Glutamatergic neuron (in vitro differentiated cells): ENCODE data around the gene TUBB2B. TPM values are rescaled to one million over a fixed set of nuclear protein-coding genes. Genes with fewer than 3 reads are reported as not detected.
A peak's percentile ranks its signal among the peaks of the same experiment; 100 is the strongest.

Experiments used
- DNase-seq: peaks from one replicate; pipeline ENCODE4 v3.0.0; 2022
- H3K27ac Mint-ChIP-seq: one replicate; pipeline ENCODE4 v1.8.0; 2020; ENCODE audit warnings: mild to moderate bottlenecking, mixed read lengths, inconsistent platforms; ENCODE audit not compliant: unreplicated experiment
- H3K27me3 Mint-ChIP-seq: one replicate; pipeline ENCODE4 v1.8.0; 2020; ENCODE audit warnings: mild to moderate bottlenecking, moderate library complexity, mixed read lengths, inconsistent platforms; ENCODE audit not compliant: unreplicated experiment
- H3K36me3 Mint-ChIP-seq: one replicate; pipeline ENCODE4 v1.8.0; 2020; ENCODE audit warnings: mild to moderate bottlenecking, mixed read lengths, inconsistent platforms; ENCODE audit not compliant: unreplicated experiment
- H3K4me1 Mint-ChIP-seq: one replicate; pipeline ENCODE4 v1.8.0; 2020; ENCODE audit warnings: mild to moderate bottlenecking, low read depth, mixed read lengths, inconsistent platforms; ENCODE audit not compliant: unreplicated experiment
- H3K4me3 Mint-ChIP-seq: one replicate; pipeline ENCODE4 v1.8.0; 2020; ENCODE audit warnings: mild to moderate bottlenecking, mixed read lengths, inconsistent platforms; ENCODE audit not compliant: unreplicated experiment
- H3K9me3 Mint-ChIP-seq: one replicate; pipeline ENCODE4 v1.8.0; 2020; ENCODE audit warnings: mild to moderate bottlenecking, moderate library complexity, mixed read lengths, inconsistent platforms; ENCODE audit not compliant: unreplicated experiment
- total RNA-seq: library from RNA; stranded (reverse); fragmentation: NEBNext Ultra II Directional; extraction: Animal tissue kit (Norgen Biotek cat#: 25700); gene quantifications from one replicate; pipeline ENCODE4 v1.2.1, GENCODE V29; 2021; ENCODE audit not compliant: unreplicated experiment
- TF ChIP-seq, protein P1 (sequence below): fragments of 200-600 bp; sonication (generic); IDR thresholded peaks from one replicate; pipeline ENCODE4 v1.5.0; 2021; ENCODE audit not compliant: partially characterized antibody, unreplicated experiment

The TUBB2B gene
- total RNA-seq, 1 donor from 2014 or later = 1,777 TPM

DNA sequence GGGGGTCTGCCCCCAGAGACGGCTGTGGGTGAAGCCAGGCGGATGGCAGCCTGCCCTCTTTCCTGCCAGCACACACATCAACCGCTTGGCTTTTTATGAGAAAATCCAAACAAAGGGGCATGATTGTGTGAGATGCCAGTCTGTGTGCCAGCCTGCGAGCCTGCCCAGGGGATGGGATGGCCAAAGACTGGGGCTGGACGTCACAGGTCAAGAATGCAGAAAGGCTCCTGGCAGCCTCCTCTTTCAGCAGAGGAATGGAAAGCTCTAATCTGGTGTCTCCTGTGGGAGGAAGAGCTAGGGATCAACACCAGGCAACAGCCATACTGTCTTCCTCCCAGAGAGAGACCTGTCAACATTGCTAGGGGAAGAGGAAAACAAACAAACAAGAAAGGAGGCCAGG is 15.8 kb downstream of the TUBB2B start:
- Mint-ChIP-seq H3K36me3 (no peaks in the 10 kb centered on the region), H3K27me3 (no peaks in the 10 kb centered on the region), H3K4me3 (no peak overlapping the region), H3K27ac (no peak overlapping the region), H3K4me1 (peaks cover 13% of the 10 kb centered on the region), H3K9me3 (peaks cover 4% of the 10 kb centered on the region)
- DNase-seq = no peak
- TF ChIP-seq, protein P1, sequence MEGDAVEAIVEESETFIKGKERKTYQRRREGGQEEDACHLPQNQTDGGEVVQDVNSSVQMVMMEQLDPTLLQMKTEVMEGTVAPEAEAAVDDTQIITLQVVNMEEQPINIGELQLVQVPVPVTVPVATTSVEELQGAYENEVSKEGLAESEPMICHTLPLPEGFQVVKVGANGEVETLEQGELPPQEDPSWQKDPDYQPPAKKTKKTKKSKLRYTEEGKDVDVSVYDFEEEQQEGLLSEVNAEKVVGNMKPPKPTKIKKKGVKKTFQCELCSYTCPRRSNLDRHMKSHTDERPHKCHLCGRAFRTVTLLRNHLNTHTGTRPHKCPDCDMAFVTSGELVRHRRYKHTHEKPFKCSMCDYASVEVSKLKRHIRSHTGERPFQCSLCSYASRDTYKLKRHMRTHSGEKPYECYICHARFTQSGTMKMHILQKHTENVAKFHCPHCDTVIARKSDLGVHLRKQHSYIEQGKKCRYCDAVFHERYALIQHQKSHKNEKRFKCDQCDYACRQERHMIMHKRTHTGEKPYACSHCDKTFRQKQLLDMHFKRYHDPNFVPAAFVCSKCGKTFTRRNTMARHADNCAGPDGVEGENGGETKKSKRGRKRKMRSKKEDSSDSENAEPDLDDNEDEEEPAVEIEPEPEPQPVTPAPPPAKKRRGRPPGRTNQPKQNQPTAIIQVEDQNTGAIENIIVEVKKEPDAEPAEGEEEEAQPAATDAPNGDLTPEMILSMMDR = no peak

DNA sequence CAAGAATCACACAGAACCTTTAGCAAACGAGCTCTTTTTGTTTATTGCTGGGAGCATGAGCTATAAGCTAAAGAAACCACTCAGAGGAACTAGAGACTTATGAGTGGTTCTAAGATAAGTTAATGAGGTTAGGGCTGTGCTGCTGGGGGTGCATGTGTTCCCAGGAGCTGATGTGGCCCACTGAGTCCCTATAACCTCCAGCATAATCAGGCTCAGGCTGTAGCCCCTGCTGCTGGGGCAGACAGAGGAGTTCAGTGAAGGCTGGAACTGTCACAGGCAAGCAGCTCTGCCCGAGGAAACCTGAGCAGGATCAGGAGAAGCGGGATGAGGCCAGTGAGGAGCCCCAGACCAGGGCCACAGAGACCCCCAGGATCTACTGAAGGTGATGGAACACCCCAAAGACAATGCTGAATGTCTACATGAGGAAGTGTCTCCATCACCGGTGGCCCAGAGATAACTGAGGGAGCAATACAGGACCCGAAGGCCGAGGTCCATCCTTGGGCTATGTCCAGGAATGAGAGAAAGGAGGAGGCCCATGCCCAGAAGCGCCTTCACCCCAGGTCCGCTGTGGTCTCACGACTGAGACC is 17.3 kb downstream of the TUBB2B start:
- Mint-ChIP-seq H3K4me1 (peaks cover 13% of the 10 kb centered on the region), H3K27me3 (no peaks in the 10 kb centered on the region), H3K27ac (no peak overlapping the region), H3K36me3 (no peaks in the 10 kb centered on the region), H3K9me3 (peaks cover 4% of the 10 kb centered on the region), H3K4me3 (peak overlapping the region; percentile 3)
- no peak for DNase-seq
- TF ChIP-seq, protein P1 = no peak

DNA sequence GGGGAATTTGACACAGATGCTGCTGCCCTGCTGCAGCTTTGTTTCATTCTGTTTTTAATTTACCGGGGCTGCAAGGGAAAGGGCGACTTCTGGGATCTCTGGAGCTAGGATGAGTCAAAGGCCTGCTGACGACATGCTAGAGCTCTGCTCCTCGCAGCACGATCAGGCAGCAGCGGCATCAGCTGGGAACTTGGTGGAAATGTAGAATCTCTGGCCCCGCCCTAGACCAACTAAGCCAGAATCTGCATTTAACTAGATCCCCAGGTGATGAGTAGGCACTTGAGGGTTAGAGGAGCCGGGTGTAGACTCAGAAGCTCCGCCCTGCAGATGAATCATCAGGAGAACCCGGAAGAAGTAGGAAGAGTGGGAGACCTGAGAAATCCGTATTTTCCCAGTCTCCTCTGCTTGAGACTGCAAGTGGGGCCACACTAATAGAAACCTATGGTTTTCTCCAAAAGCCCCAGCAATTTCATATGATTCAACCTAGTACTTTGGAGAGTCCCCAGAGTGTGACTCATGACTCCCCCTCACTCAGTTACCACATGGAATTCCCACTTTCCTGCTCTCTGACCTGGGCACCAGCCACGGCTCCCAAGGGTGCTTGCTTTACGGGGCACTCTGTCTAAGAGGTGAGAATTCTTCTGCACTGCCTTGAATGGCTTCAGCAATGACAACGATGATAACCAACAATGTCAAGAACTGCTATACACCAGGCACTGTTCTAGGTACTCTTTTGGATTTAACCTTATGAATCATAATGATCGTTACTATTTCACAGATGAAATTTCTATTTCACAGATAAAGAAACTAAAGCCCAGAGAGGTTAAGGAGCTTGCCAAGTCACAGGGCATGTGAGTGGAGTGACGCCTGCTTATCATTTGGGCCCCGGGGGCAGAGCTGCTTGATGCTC is 18.1 kb downstream of the TUBB2B start:
- Mint-ChIP-seq H3K4me1 (peaks cover 13% of the 10 kb centered on the region), H3K9me3 (peaks cover 6% of the 10 kb centered on the region), H3K36me3 (peaks cover 6% of the 10 kb centered on the region), H3K27ac (peak overlapping the region; percentile 72), H3K27me3 (no peaks in the 10 kb centered on the region), H3K4me3 (peak overlapping the region; percentile 69)
- TF ChIP-seq, protein P1 = no peak
- DNase-seq = peak; percentile 49

DNA sequence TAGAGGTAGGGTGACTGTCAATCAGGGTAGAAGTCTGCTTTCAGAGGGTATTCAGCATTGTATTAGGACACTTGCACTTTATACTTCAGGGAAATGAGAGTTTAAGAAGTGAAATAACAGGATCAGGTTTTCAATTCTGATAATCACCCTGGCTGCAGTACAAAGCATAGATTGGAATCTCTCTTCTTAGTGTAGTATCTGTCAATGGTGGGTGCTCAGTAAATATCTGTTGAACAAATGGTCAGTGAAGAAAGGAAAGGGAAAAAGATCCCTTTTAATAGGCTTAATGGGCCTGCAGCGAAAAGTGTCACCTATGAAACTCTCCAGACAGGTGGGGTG is 18.7 kb downstream of the TUBB2B start:
- H3K9me3 Mint-ChIP-seq = peaks cover 6% of the 10 kb centered on the region
- no peaks in the 10 kb centered on the region for H3K27me3 Mint-ChIP-seq
- peak overlapping the region; percentile 53 for H3K4me3 Mint-ChIP-seq
- TF ChIP-seq, protein P1 = no peak
- H3K27ac Mint-ChIP-seq = peak overlapping the region; percentile 72
- no peak for DNase-seq
- peaks cover 13% of the 10 kb centered on the region for H3K4me1 Mint-ChIP-seq
- peaks cover 10% of the 10 kb centered on the region for H3K36me3 Mint-ChIP-seq
